Effector memory CD4-positive, alpha-beta T cell (primary cell): ENCODE data around the gene COL16A1.
A peak's percentile ranks its signal among the peaks of the same experiment; 100 is the strongest.
"Not testable (repeated sequence)": the region's sequence is repeated elsewhere in the genome, so short reads cannot be mapped to it uniquely, and the experiment has no call there.

ENCODE experiments used
- DNase-seq, 3 donors: peaks; one replicate each; pipeline ENCODE4 v3.0.0-alpha.2; 2020
- H3K27ac ChIP-seq: 2 replicates; pipeline ENCODE4 v1.7.0; 2013; ENCODE audit warnings: mild to moderate bottlenecking, low read length, moderate library complexity; ENCODE audit not compliant: insufficient read depth, poor library complexity, severe bottlenecking
- H3K27me3 ChIP-seq: replicated peaks from 2 replicates; pipeline ENCODE4 v1.7.0; 2013; ENCODE audit warnings: mild to moderate bottlenecking, low read length; ENCODE audit not compliant: insufficient read depth, control insufficient read depth, poor library complexity, severe bottlenecking
- H3K36me3 ChIP-seq: 2 replicates; pipeline ENCODE4 v1.7.0; 2013; ENCODE audit warnings: mild to moderate bottlenecking, low read length, moderate library complexity; ENCODE audit not compliant: control insufficient read depth, insufficient read depth
- H3K4me1 ChIP-seq: 2 replicates; pipeline ENCODE4 v1.7.0; 2013; ENCODE audit warnings: low read length, mild to moderate bottlenecking; ENCODE audit not compliant: control insufficient read depth, insufficient read depth, poor library complexity, severe bottlenecking
- H3K4me3 ChIP-seq: 2 replicates; pipeline ENCODE4 v1.7.0; 2013; ENCODE audit warnings: low read length, low read depth, mild to moderate bottlenecking; ENCODE audit not compliant: insufficient read depth, poor library complexity, severe bottlenecking
- H3K9me3 ChIP-seq: 2 replicates; pipeline ENCODE4 v1.7.0; 2013; ENCODE audit warnings: mild to moderate bottlenecking, low read length, moderate library complexity; ENCODE audit not compliant: control insufficient read depth

The COL16A1 gene

GRCh38 chr1:31718327-31718897, 14.6 kb upstream of the COL16A1 start:
- Histone ChIP-seq H3K36me3 (no peaks in the 10 kb centered on the region), H3K9me3 (no peaks in the 10 kb centered on the region), H3K4me3 (no peak overlapping the region), H3K27me3 (peaks cover 20% of the 10 kb centered on the region), H3K4me1 (peaks cover 18% of the 10 kb centered on the region), H3K27ac (no peak overlapping the region)
- DNase-seq = no peak

DNA sequence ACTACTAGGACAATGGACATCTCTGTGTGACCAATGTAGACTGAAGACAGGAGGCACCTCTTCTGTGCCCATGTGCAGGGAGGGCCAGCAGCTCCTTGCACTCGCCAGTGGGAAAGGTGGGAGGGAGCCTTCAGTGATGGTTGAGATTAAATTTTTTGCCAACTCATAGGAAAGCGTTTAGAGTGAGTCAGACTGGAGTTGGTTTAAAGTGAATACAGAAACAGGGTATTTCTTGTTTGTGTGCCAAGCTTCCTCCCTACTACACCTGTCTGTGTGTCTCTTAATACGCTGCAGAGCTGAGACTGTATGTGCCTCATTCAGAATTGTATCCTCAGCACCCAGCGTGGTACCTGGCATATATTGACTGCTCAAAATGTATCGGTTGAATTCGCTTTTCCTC, 13.5 kb upstream of the COL16A1 start:
- Histone ChIP-seq H3K9me3 (no peaks in the 10 kb centered on the region), H3K4me3 (no peak overlapping the region), H3K27ac (no peak overlapping the region), H3K27me3 (peaks cover 20% of the 10 kb centered on the region), H3K36me3 (no peaks in the 10 kb centered on the region), H3K4me1 (peaks cover 18% of the 10 kb centered on the region)
- DNase-seq = no peak

DNA sequence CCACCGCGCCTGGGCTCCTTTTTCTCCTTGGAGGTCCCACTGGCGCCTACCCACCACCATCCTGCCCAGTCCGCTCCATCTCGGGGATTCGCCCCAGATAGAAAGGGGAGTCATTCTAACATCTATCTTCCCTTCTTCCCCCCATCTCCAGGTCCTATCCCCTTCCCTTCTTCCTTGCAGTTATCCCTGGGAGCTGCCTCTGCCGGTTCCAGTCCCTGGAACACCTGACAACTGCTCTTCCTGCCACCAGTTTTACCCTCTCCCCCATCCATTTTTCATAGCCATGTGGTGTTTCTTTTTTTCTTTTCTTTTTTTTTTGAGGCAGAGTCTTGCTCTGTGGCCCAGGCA, 12.0 kb upstream of the COL16A1 start:
- DNase-seq = no peak
- no peak overlapping the region for H3K4me3 ChIP-seq

DNA sequence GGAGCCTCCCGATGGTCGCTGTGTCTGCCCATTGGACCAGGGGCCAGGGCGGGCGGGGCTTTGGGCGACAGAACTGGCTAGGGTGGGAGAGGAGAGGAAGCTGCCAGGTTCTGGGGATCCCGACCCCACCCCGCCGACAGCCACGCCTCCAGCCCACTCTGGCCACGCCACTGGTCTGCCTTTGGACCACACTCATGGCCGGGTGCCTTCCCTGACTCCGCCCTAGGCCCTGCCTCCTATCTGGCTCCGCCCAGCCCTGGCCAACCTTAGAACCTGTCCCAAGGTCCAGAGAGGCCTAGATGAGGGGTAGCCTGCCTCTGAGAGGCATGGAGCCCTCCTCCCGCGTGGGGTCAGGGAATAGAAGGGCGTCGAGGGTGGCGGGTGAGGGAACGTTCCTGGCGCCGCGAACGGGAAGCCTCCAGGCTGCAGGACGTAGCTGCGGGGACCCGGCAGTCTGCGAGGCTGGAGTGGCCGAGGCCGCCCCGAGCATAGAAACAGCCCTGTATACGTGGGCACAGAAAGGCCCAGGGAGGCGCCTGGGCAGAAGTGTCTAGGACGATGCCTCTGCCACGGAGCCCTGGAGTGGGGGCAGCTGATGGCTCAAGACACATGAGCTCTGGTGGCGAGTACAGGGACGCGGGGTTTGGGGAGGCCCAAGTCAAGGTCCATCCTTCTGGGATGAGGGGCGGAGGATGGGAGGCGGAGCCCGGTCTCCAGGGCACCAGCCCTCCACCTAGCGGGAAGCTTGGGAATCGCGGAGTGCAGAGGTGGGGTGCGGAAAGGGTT, 11.5 kb upstream of the COL16A1 start:
- H3K4me3 ChIP-seq = peak overlapping the region; percentile 32
- DNase-seq = no peak
- no peak overlapping the region for H3K27ac ChIP-seq

More for the DNA sequence above, 12.0 kb upstream of the COL16A1 start:
- peaks cover 18% of the 10 kb centered on the region for H3K4me1 ChIP-seq
- peaks cover 20% of the 10 kb centered on the region for H3K27me3 ChIP-seq
- H3K36me3 ChIP-seq = no peaks in the 10 kb centered on the region
- no peaks in the 10 kb centered on the region for H3K9me3 ChIP-seq
- H3K27ac ChIP-seq = no peak overlapping the region

GRCh38 chr1:31714442-31715086, 10.7 kb upstream of the COL16A1 start:
- no peak for DNase-seq
- H3K27me3 ChIP-seq = peaks cover 20% of the 10 kb centered on the region
- no peak overlapping the region for H3K27ac ChIP-seq
- peaks cover 18% of the 10 kb centered on the region for H3K4me1 ChIP-seq
- no peak overlapping the region for H3K4me3 ChIP-seq
- no peaks in the 10 kb centered on the region for H3K36me3 ChIP-seq
- no peaks in the 10 kb centered on the region for H3K9me3 ChIP-seq

More for the DNA sequence above, 11.5 kb upstream of the COL16A1 start:
- no peaks in the 10 kb centered on the region for H3K9me3 ChIP-seq
- H3K4me1 ChIP-seq = peaks cover 18% of the 10 kb centered on the region
- H3K36me3 ChIP-seq = no peaks in the 10 kb centered on the region
- H3K27me3 ChIP-seq = peaks cover 20% of the 10 kb centered on the region

- no peaks in the 10 kb centered on the region for H3K9me3 ChIP-seq
- H3K4me1 ChIP-seq = peaks cover 18% of the 10 kb centered on the region
- H3K27ac ChIP-seq = no peak overlapping the region
- H3K36me3 ChIP-seq = no peaks in the 10 kb centered on the region
- H3K4me3 ChIP-seq = no peak overlapping the region
- peaks cover 20% of the 10 kb centered on the region for H3K27me3 ChIP-seq
- DNase-seq = no peak
These were observed 8.8 kb upstream of the COL16A1 start for GRCh38 chr1:31712630-31713029.

DNA sequence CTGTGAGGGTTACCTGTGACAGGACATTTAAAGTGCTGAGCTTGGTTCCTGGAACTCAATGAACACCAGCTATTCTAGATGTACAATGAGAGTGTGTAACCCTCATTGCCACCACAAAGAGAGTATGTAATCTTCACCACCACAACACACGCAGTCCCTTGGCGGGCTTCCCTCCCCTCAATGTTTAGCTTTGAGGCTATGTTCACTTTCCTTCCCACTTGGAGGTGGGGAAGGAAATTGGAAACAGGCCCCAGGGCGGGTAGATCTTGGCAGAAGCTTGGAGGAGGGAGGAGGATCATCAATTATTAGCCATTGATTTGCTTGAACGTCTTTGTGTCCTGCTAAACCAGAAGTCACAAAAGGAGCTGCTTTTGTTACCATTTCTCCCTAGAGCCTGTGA, 8.3 kb upstream of the COL16A1 start:
- H3K4me1 ChIP-seq = peaks cover 18% of the 10 kb centered on the region
- H3K27ac ChIP-seq = no peak overlapping the region
- H3K27me3 ChIP-seq = peaks cover 20% of the 10 kb centered on the region
- no peaks in the 10 kb centered on the region for H3K9me3 ChIP-seq
- DNase-seq = no peak
- H3K36me3 ChIP-seq = no peaks in the 10 kb centered on the region
- H3K4me3 ChIP-seq = no peak overlapping the region

DNA sequence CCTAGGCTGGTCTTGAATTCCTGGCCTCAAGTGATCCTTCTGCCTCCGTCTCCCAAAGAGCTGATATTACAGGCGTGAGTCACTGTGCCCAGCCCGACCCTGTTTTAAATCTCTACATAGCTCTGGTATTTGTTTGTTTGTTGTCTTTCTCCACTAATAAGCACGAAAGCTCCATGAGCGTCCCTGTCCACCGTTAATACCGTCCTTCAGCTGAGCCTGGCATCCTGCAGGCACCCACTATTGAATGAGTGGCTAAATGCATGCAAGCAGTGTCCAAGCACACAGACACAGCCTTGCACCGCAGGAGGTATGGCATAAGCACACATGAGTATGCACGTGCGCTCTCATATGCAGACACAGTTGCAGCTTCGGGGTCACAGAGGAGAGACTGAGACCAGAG, 4.5 kb upstream of the COL16A1 start:
- H3K9me3 ChIP-seq = no peaks in the 10 kb centered on the region
- peaks cover 13% of the 10 kb centered on the region for H3K4me1 ChIP-seq
- H3K36me3 ChIP-seq = no peaks in the 10 kb centered on the region
- no peak overlapping the region for H3K27ac ChIP-seq
- no peak overlapping the region for H3K4me3 ChIP-seq
- H3K27me3 ChIP-seq = peaks cover 2% of the 10 kb centered on the region
- DNase-seq = no peak

DNA sequence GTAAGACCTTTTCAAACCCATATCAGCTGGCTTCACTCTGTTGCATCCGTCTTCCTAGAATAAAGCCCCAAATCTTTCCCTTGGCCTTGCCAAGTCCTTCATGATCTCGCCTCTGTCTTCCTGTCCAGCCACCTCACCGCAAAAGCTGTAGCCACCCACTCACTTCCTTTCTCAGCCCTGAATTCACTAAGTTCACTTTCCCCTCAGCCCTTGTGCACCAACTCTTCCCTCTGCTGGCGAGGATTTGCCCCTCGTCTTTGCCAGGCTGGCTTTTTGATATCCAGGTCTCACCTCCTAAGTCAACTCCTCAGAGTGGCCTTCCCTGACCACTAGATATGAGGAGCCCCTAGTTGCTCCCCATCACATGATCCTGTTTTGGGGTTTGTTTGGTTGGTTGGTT, 3.9 kb upstream of the COL16A1 start:
- DNase-seq = no peak
- no peaks in the 10 kb centered on the region for H3K9me3 ChIP-seq
- H3K27me3 ChIP-seq = peaks cover 2% of the 10 kb centered on the region
- peaks cover 13% of the 10 kb centered on the region for H3K4me1 ChIP-seq
- no peak overlapping the region for H3K27ac ChIP-seq
- H3K4me3 ChIP-seq = no peak overlapping the region
- no peaks in the 10 kb centered on the region for H3K36me3 ChIP-seq

- DNase-seq, H3K36me3 ChIP-seq, H3K4me3 ChIP-seq, H3K9me3 ChIP-seq, H3K27ac ChIP-seq, H3K27me3 ChIP-seq: not testable (repeated sequence)
- H3K4me1 ChIP-seq = peaks cover 13% of the 10 kb centered on the region
These were observed 3.3 kb upstream of the COL16A1 start for GRCh38 chr1:31707059-31707600.
